Mesothelial cell of epicardium (in vitro differentiated cells): ENCODE results near the gene MAGEF1. TPM values are rescaled to one million over a fixed set of nuclear protein-coding genes. Genes with fewer than 3 reads are reported as not detected.

ENCODE experiments used
- DNase-seq, 2 experiments: peaks; one replicate each; pipeline ENCODE4 v3.0.0; 2021; ENCODE audit warnings: low spot score in 2 of 2; ENCODE audit not compliant: unreplicated experiment in 2 of 2
- H3K27ac Mint-ChIP-seq: 2 replicates; pipeline ENCODE4 v1.8.0; 2021; ENCODE audit warnings: mixed read lengths
- H3K27me3 Mint-ChIP-seq: 2 replicates; pipeline ENCODE4 v1.8.0; 2021; ENCODE audit warnings: low read depth, mixed read lengths
- H3K36me3 Mint-ChIP-seq: 2 replicates; pipeline ENCODE4 v1.8.0; 2021; ENCODE audit warnings: mixed read lengths
- H3K4me1 Mint-ChIP-seq: 2 replicates; pipeline ENCODE4 v1.8.0; 2021; ENCODE audit warnings: mixed read lengths
- H3K4me3 Mint-ChIP-seq: 2 replicates; pipeline ENCODE4 v1.8.0; 2021; ENCODE audit warnings: mild to moderate bottlenecking, moderate library complexity, mixed read lengths
- H3K9me3 Mint-ChIP-seq: 2 replicates; pipeline ENCODE4 v1.8.0; 2021; ENCODE audit warnings: mixed read lengths
- CTCF ChIP-seq: fragments of 200-600 bp; sonication (generic); IDR thresholded peaks from one replicate; pipeline ENCODE4 v1.5.0; 2021; ENCODE audit warnings: antibody characterized with exemption; ENCODE audit not compliant: unreplicated experiment
- total RNA-seq: library from RNA; stranded (reverse); gene quantifications from 3 replicates; pipeline ENCODE4 v1.2.1, GENCODE V29; 2021

MAGEF1 gene
- 67.6 to 68.9 TPM (median 68.4 TPM) in 3 replicates for total RNA-seq

- Mint-ChIP-seq H3K27me3 (no peaks in the 10 kb centered on the region), H3K36me3 (peaks cover 32% of the 10 kb centered on the region), H3K9me3 (no peaks in the 10 kb centered on the region), H3K4me1 (peaks cover 49% of the 10 kb centered on the region), H3K27ac (peak within 1 kb of the TSS; percentile 96), H3K4me3 (peak within 1 kb of the TSS; percentile 83)
- TF ChIP-seq CTCF = no peak
- DNase-seq = peak; percentile 73 to 81
These were observed at the start of gene MAGEF1 for GRCh38 chr3:184711493-184712247. Gene MAGEF1 (minus strand): TSS chr3:184712064. CDS start chr3:184711821, 243 bp downstream.

DNA sequence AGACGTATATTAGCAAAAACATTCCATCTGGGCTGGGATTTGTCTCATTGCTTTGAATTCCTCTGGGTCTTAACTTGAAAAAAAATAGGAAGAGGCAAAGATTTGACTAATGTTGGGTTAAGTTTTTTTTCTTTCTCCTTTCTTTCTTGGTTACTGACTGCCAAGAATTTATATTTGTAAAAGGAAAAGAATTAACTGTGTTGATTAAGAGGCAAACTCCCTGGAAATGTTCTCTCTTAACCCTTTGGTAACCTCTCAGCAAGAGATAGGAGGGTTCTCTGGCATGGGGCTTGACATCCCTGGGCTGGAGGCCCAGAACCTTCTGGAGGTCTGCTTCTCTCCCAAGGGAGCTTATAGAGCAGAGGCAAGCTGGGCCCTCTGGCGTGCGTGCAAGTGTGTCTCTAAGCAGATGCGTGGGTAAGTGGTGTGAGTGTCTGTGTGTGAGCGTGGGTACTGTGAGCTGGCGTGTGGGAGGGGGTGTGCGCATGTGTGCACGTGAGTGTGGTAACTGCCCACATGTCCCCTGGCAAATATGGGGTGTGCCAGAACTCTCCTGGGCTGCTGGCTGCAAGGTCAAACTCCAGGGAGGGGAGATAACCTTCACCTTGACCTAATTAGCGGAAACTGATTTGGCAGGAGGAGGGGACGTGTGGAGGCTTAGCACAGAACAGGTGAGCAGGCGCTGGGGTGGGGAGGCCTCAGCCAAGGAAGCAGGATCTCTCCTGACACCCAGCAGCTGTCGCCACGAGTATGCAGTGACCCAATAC lies 49.4 kb upstream of the MAGEF1 start:
- Mint-ChIP-seq H3K36me3 (no peaks in the 10 kb centered on the region), H3K4me3 (no peak overlapping the region), H3K27ac (peak overlapping the region; percentile 86), H3K27me3 (no peaks in the 10 kb centered on the region), H3K4me1 (peaks cover 51% of the 10 kb centered on the region), H3K9me3 (no peaks in the 10 kb centered on the region)
- DNase-seq = no peak
- no peak for TF ChIP-seq CTCF

- Mint-ChIP-seq H3K27me3 (no peaks in the 10 kb centered on the region), H3K27ac (peak overlapping the region; percentile 86), H3K4me3 (no peak overlapping the region), H3K4me1 (peaks cover 50% of the 10 kb centered on the region), H3K36me3 (no peaks in the 10 kb centered on the region), H3K9me3 (no peaks in the 10 kb centered on the region)
- DNase-seq = no peak
- no peak for TF ChIP-seq CTCF
These were observed 48.6 kb upstream of the MAGEF1 start for GRCh38 chr3:184760337-184761074.

DNA sequence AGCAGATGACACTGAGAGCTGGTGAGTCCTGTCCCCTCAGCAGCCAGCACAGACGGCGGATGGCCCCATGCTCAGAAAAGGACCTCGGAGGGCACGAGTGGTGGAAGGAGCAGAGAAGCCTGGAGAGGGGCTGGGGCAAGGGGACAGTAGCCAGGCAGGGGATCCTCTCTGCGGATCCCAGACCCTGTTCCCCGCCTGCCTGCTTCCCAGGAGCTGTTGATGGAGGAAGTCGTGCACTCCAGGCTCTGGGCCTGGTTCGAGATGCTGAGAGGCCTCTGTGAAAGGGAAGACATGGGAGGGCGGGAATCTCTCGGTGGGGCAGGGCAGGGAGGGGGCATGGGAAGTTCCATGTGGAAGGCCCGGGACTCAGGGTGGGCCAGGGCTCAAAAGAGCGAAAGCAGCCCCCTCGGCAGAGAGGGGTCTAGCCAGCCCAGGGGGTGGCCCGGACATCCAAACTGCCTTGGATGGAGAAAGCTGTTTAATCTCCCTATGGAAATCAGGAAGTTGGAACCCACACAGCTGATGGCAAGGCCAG lies 47.9 kb upstream of the MAGEF1 start:
- Mint-ChIP-seq H3K27ac (peak overlapping the region; percentile 86), H3K4me1 (peaks cover 46% of the 10 kb centered on the region), H3K27me3 (no peaks in the 10 kb centered on the region), H3K9me3 (no peaks in the 10 kb centered on the region), H3K36me3 (no peaks in the 10 kb centered on the region), H3K4me3 (no peak overlapping the region)
- DNase-seq = no peak
- TF ChIP-seq CTCF = no peak

DNA sequence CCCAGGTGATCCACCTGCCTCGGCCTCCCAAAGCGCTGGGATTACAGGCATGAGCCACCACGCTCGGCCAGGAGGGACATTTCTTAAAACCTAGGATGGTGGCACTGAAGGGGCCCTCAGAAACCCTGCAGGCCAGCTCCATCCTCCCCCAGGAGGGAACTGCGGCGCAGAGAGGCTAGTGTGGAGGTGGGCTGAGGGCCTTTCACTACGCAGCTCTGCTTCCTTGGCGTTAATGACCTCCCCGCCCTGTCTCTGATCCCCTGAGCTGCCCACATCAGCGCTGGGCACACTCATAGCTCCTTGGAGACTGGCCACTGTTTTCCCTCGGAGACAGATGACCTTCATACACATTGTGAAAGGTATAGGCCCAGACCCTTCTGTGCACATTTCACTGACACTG lies 46.2 kb upstream of the MAGEF1 start:
- Mint-ChIP-seq H3K36me3 (no peaks in the 10 kb centered on the region), H3K9me3 (no peaks in the 10 kb centered on the region), H3K4me1 (peaks cover 46% of the 10 kb centered on the region), H3K4me3 (no peak overlapping the region), H3K27me3 (no peaks in the 10 kb centered on the region), H3K27ac (no peak overlapping the region)
- TF ChIP-seq CTCF = no peak
- DNase-seq = no peak
